RWPE1 (cell line): ENCODE data around the gene PCYOX1L.

Experiments
- CTCF ChIA-PET: fragments of 350-600 bp; sonication (Branson Sonifier 250); formaldehyde crosslinking; extraction: SDS; loops from one replicate; lab custom pipeline; 2021; lab: Yijun Ruan, JAX
- POLR2A ChIA-PET: fragments of 400-600 bp; formaldehyde crosslinking; extraction: SDS; loops from one replicate; lab custom pipeline; 2020; ENCODE audit warnings: antibody characterized with exemption; ENCODE audit not compliant: low non-redundant PET; lab: Yijun Ruan, JAX
- DNase-seq: peaks from one replicate; pipeline ENCODE4 v3.0.0; 2012; ENCODE audit warnings: low spot score
- H3K27ac ChIP-seq: fragments of 450-650 bp; 2 replicates; pipeline ENCODE4 v1.5.1; 2017
- CTCF ChIP-seq: fragments of 450-650 bp; conservative IDR thresholded peaks from 2 replicates; pipeline ENCODE4 v1.5.1; 2017; ENCODE audit warnings: low read depth, mild to moderate bottlenecking

PCYOX1L gene

GRCh38 chr5:149340920-149341319, 16.9 kb upstream of the PCYOX1L start:
- DNase-seq: no peak
- CTCF ChIA-PET: interaction anchor here (1.2 to 1.4 kb wide), 2 partner anchors 24 to 32 kb away, joined by 5 to 6 read pairs; no protein-coding TSS in a partner anchor
- TF ChIP-seq CTCF: no peak
- POLR2A ChIA-PET: interaction anchor here (0.9 kb wide), 1 partner anchor 20 kb away, joined by 3 read pairs; no protein-coding TSS in a partner anchor
- no peak overlapping the region for H3K27ac ChIP-seq

GRCh38 chr5:149341876-149342275, 16.0 kb upstream of the PCYOX1L start:
- POLR2A ChIA-PET: interaction anchor here (0.6 to 0.9 kb wide), 2 partner anchors 21 to 78 kb away, joined by 3 to 4 read pairs; no protein-coding TSS in a partner anchor
- CTCF ChIA-PET: interaction anchor here (1.4 kb wide), 1 partner anchor 25 kb away, joined by 6 read pairs; no protein-coding TSS in a partner anchor
- TF ChIP-seq CTCF: no peak
- no peak overlapping the region for H3K27ac ChIP-seq
- no peak for DNase-seq

- TF ChIP-seq CTCF: no peak
- peak overlapping the region; percentile 83 for H3K27ac ChIP-seq
These were observed 13.7 kb upstream of the PCYOX1L start for GRCh38 chr5:149344151-149344550.

GRCh38 chr5:149345147-149345891, 12.5 kb upstream of the PCYOX1L start, which contains the start of gene GRPEL2:
TSS of gene GRPEL2 (plus strand) at chr5:149345499. CDS start at chr5:149345540, 41 bp downstream.
- POLR2A ChIA-PET: interaction anchor here (0.6 to 2.0 kb wide), 4 partner anchors 15 to 30 kb away, joined by 3 to 7 read pairs (median 4); no protein-coding TSS in a partner anchor
- TF ChIP-seq CTCF: no peak
- CTCF ChIA-PET: interaction anchor here (0.6 to 3.5 kb wide), 4 partner anchors 13 to 1063 kb away, joined by 3 to 18 read pairs (median 7); no protein-coding TSS in a partner anchor
- peak within 1 kb of the TSS; percentile 83 for H3K27ac ChIP-seq
- peak; percentile 99 for DNase-seq

More at GRCh38 chr5:149344151-149344550, 13.7 kb upstream of the PCYOX1L start:
- no peak for DNase-seq
- CTCF ChIA-PET: interaction anchor here (3.5 kb wide), 1 partner anchor 23 kb away, joined by 18 read pairs; no protein-coding TSS in a partner anchor
- POLR2A ChIA-PET: interaction anchor here (0.6 to 2.0 kb wide), 2 partner anchors 19 to 24 kb away, joined by 3 to 7 read pairs; no protein-coding TSS in a partner anchor

- peak; percentile 42 for DNase-seq
- H3K27ac ChIP-seq: peak overlapping the region; percentile 83
- TF ChIP-seq CTCF: no peak
- CTCF ChIA-PET: interaction anchor here (1.0 to 3.5 kb wide), 3 partner anchors 21 to 94 kb away, joined by 4 to 18 read pairs (median 9); no protein-coding TSS in a partner anchor
- POLR2A ChIA-PET: interaction anchor here (1.6 to 2.0 kb wide), 2 partner anchors 20 to 25 kb away, joined by 5 to 7 read pairs; no protein-coding TSS in a partner anchor
These were observed 12.0 kb upstream of the PCYOX1L start for GRCh38 chr5:149345892-149346222.

GRCh38 chr5:149348518-149348917, 9.3 kb upstream of the PCYOX1L start:
- ChIA-PET CTCF (no interaction called here), POLR2A (interaction anchor here (0.7 kb wide), 1 partner anchor 24 kb away, joined by 3 read pairs; no protein-coding TSS in a partner anchor)
- DNase-seq: no peak
- TF ChIP-seq CTCF: no peak
- H3K27ac ChIP-seq: no peak overlapping the region
